HUES48 (cell line): ENCODE data around the gene CAMK2B.

Experiments used
- H3K27ac ChIP-seq: one replicate; pipeline ENCODE4 v1.7.0; 2013; ENCODE audit warnings: low read depth, low read length, inconsistent platforms
- H3K27me3 ChIP-seq: 2 replicates; pipeline ENCODE4 v1.6.1; 2013; ENCODE audit warnings: mild to moderate bottlenecking, low read length; ENCODE audit not compliant: control insufficient read depth, insufficient read depth
- H3K36me3 ChIP-seq: 2 replicates; pipeline ENCODE4 v1.6.1; 2013; ENCODE audit warnings: low read length; ENCODE audit not compliant: control insufficient read depth, insufficient read depth
- H3K4me1 ChIP-seq: 2 replicates; pipeline ENCODE4 v1.6.1; 2013; ENCODE audit warnings: mild to moderate bottlenecking, low read length; ENCODE audit not compliant: control insufficient read depth, insufficient read depth
- H3K4me3 ChIP-seq: 2 replicates; pipeline ENCODE4 v1.5.1; 2013; ENCODE audit warnings: mild to moderate bottlenecking, low read depth, low read length
- H3K9ac ChIP-seq: 2 replicates; pipeline ENCODE4 v1.6.1; 2013; ENCODE audit warnings: mild to moderate bottlenecking, low read depth, low read length, moderate library complexity
- H3K9me3 ChIP-seq: 2 replicates; pipeline ENCODE4 v1.6.1; 2013; ENCODE audit warnings: low read length; ENCODE audit not compliant: control insufficient read depth, insufficient read depth

CAMK2B gene

DNA sequence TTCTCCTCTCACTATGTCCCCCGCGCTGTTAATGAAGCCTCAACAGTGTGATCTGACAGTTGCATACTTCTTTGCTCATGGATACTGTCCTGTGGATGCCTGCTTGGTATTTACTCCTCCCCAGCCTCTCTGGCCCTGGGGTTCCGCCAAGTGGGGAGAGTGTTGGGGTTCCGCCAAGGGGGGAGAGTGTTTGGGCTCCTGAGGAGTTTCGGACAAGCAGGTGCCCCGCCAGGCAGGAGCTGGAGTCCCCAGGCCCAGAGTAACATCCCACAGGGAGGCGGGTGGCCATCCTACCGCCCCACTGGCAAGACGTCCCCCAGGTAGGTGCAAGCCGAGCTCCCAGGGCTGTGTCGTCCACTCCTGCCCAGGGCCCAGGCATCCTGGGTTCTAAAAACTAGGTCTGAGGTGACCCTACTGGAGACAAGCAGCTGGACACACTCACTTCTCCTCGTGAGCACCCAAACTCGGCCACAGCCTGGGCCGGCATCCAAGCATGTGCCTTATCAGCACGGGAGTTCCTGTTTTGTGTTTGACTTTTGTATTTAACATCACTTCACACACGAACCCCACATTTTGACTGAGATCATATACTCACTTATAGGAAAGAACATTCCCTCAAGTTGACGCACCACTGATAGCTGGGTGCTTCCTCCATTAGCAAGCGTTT lies 34.2 kb downstream of the CAMK2B start:
- Histone ChIP-seq H3K36me3 (no peaks in the 10 kb centered on the region), H3K27me3 (peaks cover 5% of the 10 kb centered on the region; the same call in 1 of the 2 replicates), H3K9ac (no peak overlapping the region), H3K27ac (no peak overlapping the region), H3K4me1 (peaks cover 3% of the 10 kb centered on the region; the same call in 1 of the 2 replicates), H3K4me3 (no peak overlapping the region), H3K9me3 (no peaks in the 10 kb centered on the region)

DNA sequence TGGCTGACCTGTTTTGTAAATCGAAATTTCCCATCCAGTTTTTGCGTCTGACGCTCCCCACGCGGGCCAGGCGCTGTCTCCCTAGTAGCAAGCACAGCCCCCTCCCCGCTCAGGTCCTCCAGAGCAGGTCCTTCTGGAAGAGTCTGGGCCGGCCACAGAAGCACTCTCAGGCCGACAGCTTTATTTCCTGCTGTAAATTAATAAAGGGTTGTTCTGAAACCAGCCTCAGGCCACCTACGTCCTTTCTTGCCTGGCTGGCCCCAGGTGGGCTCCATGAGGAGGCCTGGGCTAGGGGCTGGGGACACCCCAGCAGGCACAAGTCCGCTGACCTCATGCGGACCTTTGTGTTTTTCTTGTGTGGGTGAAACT lies 35.2 kb downstream of the CAMK2B start:
- Histone ChIP-seq H3K27me3 (peaks cover 5% of the 10 kb centered on the region; the same call in 1 of the 2 replicates), H3K27ac (no peak overlapping the region), H3K9ac (no peak overlapping the region), H3K4me1 (peaks cover 3% of the 10 kb centered on the region; the same call in 1 of the 2 replicates), H3K9me3 (no peaks in the 10 kb centered on the region), H3K4me3 (no peak overlapping the region), H3K36me3 (no peaks in the 10 kb centered on the region)

DNA sequence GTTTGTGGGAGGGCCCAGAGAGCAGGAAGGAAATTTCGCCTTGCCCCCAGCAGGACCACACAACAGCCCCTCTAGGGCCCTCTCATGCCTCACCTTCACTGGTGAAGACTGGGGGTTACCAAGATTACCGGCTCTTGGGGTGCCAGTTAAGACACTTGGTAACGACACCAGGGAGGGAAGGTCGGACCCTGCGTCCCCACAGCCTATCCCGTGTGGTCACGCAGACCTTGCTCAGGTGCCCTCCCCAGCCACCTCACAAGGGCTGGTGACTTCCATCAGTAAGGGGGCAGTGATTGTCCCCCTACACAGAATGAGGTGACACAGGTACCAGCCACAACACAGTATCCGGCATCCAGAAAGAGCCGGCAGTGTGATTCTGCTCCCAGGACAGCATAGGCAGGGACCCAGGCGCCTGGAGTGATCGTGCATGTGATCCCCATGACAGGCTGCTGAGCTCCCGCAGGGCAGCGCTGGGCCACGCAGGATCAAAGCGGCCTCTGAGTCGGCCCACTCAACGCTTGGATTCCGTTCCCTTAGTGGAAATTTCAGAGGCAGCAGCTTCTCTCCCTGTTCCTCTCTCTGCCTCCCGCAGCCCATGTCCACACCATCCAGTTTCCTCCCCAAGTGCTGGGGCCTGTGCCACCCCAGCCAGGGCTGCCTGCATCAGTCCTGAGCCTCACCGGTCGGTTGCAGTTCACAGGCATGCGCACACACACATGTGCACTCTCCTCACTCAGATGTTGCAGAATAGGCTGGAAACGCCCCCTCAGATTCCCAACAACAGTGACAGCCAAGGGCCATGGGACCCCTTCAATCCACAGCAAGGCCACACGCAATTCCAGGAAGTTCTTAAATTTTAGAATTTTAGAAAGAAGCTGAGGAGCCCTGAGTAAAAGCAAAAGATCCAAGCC lies 35.8 kb downstream of the CAMK2B start:
- H3K9ac ChIP-seq: no peak overlapping the region

DNA sequence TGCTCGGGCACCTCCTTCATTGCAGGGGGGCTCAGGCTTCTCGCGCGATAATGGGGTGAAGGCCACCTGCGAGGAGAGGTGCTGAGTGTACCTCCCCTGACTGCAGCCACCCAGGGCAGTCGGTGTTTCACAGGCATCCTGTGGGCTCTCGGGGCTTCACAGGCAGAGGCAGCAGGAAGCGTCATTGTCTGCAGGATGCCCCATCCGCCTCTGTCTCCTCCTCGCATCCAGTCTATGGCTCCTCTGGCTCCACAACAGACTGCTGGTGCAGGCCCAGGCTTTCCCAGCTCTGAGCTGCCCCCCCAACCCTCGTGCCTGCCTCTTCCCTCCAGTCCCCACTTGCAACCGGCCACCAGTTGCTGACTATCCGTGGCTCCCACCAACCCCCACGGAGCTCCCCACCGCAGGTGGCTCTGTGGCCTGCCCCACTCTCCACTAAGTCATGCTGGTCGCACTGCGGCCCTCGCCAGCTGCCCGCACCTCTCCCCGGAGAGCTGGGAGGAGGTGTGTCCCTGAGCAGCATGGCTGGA lies 36.5 kb downstream of the CAMK2B start:
- peaks cover 5% of the 10 kb centered on the region; the same call in 1 of the 2 replicates for H3K27me3 ChIP-seq

More for the DNA sequence above, 35.8 kb downstream of the CAMK2B start:
- Histone ChIP-seq H3K27ac (no peak overlapping the region), H3K4me1 (peaks cover 3% of the 10 kb centered on the region; the same call in 1 of the 2 replicates), H3K9me3 (no peaks in the 10 kb centered on the region), H3K4me3 (no peak overlapping the region), H3K36me3 (no peaks in the 10 kb centered on the region), H3K27me3 (peaks cover 5% of the 10 kb centered on the region; the same call in 1 of the 2 replicates)

DNA sequence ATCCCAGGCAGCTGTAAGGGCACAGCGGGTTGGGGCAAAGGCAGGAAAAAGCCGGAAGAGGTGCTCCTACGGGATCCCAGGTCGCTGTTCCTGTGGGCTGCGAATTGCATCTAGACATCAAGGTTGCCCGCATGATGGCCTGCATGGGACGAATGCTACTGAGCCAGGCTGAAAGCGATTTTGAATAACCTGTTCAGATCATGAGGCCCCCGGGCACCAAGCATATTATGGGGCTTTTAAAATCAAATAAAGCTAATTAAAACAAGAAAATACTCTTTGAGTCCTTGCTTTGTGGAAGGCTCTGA lies 37.1 kb downstream of the CAMK2B start:
- H3K36me3 ChIP-seq: no peaks in the 10 kb centered on the region
- H3K9me3 ChIP-seq: no peaks in the 10 kb centered on the region
- peaks cover 2% of the 10 kb centered on the region; the same call in 1 of the 2 replicates for H3K27me3 ChIP-seq
- no peaks in the 10 kb centered on the region for H3K4me1 ChIP-seq
- no peak overlapping the region for H3K4me3 ChIP-seq
- no peak overlapping the region for H3K9ac ChIP-seq
- no peak overlapping the region for H3K27ac ChIP-seq

More for the DNA sequence above, 36.5 kb downstream of the CAMK2B start:
- no peak overlapping the region for H3K9ac ChIP-seq
- no peaks in the 10 kb centered on the region for H3K36me3 ChIP-seq
- no peak overlapping the region for H3K27ac ChIP-seq
- H3K4me3 ChIP-seq: no peak overlapping the region
- H3K9me3 ChIP-seq: no peaks in the 10 kb centered on the region
- H3K4me1 ChIP-seq: peaks cover 3% of the 10 kb centered on the region; the same call in 1 of the 2 replicates

DNA sequence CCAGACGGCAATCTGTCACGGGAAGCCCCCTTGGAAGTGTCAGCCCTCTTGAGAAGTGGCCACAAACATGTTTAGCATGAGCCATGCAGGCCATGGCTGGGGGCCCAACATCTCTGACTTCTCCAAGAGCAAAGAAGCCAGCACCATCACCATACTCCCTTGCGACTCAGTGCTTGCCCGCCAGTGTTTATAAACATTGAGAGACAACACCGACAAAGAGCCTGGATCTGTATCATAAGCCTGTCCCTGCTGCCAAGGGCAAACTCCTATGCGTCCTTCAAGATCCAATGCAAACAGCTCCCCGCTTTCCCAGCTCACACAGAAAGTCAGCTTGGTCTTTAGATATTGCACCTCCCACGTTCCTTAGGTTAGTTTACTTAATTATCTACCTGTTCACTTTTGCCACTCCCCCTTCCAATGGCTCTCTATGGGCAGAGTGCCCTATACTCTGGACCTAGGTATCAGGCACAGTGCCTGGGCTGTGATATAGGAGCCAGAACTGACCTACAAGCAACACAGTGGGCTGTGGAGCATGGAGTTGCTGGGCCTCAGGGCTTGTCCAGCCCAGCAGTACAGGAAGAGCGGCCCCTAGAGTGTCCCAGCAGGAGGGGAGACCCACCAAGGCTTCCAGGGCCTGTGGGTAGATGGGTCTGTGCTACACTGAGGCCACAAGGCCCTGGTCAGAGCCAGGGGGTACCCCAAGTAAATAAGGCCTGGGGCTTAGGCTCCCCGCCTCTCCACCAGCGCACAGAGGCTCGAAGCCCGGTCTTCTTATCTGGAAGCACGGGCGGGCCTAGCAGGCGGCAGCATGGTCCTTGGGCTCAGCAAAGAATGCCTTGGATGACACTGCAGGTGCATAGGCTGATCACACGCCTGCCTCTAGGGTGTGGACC lies 37.7 kb downstream of the CAMK2B start:
- Histone ChIP-seq H3K4me1 (no peaks in the 10 kb centered on the region), H3K9ac (no peak overlapping the region), H3K36me3 (no peaks in the 10 kb centered on the region), H3K4me3 (no peak overlapping the region), H3K27me3 (peaks cover 2% of the 10 kb centered on the region; the same call in 1 of the 2 replicates), H3K27ac (no peak overlapping the region), H3K9me3 (no peaks in the 10 kb centered on the region)

DNA sequence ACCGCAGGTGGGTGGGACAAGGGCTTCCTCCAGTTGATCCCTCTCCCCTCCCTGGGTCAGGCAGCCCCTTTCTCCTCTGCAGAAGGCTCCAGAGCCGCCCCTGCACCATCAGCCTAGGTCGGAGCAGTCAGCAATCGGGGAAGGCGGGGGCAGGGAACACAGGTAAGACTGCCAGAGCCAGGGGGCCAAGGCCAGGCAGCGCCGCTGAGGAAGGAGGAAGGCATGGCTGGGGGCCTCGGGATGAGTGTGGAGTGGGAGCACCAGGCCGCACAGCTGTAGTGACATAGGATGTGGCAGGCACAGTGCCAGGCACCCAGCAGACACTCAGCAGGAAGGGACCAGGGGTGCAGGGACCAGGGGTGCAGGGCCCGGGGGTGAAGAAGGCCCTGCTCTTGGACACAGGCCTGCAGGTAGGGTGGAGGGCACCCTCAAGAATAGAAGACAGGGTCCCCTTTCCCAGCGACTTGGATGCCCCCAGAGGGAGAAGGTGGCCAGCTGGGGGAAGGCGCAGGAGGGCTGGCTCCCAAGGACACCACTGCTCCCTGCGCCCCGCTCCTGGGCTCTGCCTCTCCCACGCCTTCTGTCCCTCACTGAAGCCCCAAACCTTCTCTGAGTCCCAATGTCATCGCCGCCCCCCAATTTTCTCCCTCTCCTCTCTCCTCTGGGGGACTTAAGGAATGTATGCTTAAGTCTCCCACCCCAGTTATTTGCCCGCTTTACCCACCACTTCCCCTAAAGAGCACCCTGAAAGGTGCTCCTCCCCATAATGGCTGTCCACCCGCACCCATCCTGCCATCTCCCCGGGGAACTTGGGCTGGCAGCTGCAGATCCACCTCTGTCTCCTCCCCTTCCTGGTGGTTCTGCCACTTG lies 38.5 kb downstream of the CAMK2B start:
- no peaks in the 10 kb centered on the region for H3K4me1 ChIP-seq
- H3K9me3 ChIP-seq: no peaks in the 10 kb centered on the region
- no peak overlapping the region for H3K9ac ChIP-seq
- no peaks in the 10 kb centered on the region for H3K36me3 ChIP-seq
- H3K27me3 ChIP-seq: no peaks in the 10 kb centered on the region; the same call in 1 of the 2 replicates
- H3K4me3 ChIP-seq: no peak overlapping the region
- H3K27ac ChIP-seq: no peak overlapping the region

DNA sequence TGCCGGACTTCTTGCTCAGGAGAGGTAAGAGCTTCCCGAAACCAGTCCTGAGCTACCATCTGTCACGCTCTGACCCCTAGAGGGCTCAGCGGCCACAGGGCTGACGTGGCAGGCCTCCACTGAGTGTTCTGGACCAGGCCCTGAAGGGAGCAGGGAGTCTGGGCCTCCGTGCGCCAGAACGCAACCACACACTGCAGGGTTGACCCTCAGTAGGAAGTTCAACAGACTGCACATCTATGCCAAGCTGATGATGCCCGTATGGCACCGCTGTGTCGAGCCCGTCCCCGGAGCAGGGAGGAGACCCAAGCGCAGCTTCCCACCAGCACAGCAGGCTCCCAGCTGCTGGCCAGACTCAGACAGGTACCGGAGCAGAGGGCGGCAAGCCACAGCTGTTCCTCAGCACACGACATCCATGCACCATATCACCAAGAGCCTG lies 39.2 kb downstream of the CAMK2B start:
- Histone ChIP-seq H3K36me3 (no peaks in the 10 kb centered on the region), H3K9ac (no peak overlapping the region), H3K27me3 (no peaks in the 10 kb centered on the region), H3K4me1 (no peaks in the 10 kb centered on the region), H3K4me3 (no peak overlapping the region), H3K9me3 (no peaks in the 10 kb centered on the region), H3K27ac (no peak overlapping the region)

DNA sequence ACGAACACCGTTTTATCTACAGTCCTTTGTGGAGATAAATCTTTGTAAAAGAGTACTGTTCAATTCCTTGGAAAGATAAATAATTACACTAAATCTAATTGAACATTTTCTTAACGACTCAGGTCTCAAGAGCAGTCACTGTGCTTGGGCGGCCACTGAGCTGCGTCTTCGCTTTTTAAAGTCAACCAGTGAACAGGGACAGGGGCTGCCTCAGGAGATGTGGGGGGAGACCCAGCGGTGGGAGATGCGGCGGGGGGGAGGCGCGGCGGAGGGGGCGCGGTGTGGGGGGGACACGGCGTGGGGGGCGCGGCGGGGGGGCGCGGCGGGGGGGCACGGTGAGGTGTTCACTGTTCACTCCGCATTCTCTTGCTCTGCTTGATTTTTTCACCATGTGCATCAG lies 39.8 kb downstream of the CAMK2B start:
- H3K9ac ChIP-seq: no peak overlapping the region

More for the DNA sequence above, 39.8 kb downstream of the CAMK2B start:
- Histone ChIP-seq H3K36me3 (no peaks in the 10 kb centered on the region), H3K4me1 (no peaks in the 10 kb centered on the region), H3K9me3 (no peaks in the 10 kb centered on the region), H3K27me3 (no peaks in the 10 kb centered on the region), H3K27ac (no peak overlapping the region), H3K4me3 (no peak overlapping the region)
